GM21619 (cell line): ENCODE results near the gene TMEM130.
"Not testable (repeated sequence)": the region's sequence is repeated elsewhere in the genome, so short reads cannot be mapped to it uniquely, and the experiment has no call there.

ENCODE experiments used
- ATAC-seq: cut with Tn5 transposase; IDR thresholded peaks from one replicate; pipeline ENCODE4 v1.9.1; 2021; ENCODE audit not compliant: unreplicated experiment

TMEM130 gene

GRCh38 chr7:98877692-98878364, 8.0 kb upstream of the TMEM130 start:
- no peak for ATAC-seq

GRCh38 chr7:98877146-98877545, 7.3 kb upstream of the TMEM130 start:
- no peak for ATAC-seq

- no peak for ATAC-seq
Measured at GRCh38 chr7:98875501-98875900, 5.7 kb upstream of the TMEM130 start.

- no peak for ATAC-seq
Measured at GRCh38 chr7:98874942-98875341, 5.1 kb upstream of the TMEM130 start.

- ATAC-seq = not testable (repeated sequence)
Measured at GRCh38 chr7:98873610-98874009, 3.8 kb upstream of the TMEM130 start.

GRCh38 chr7:98872328-98872924, 2.6 kb upstream of the TMEM130 start:
- no peak for ATAC-seq

GRCh38 chr7:98870807-98871491, 1.1 kb upstream of the TMEM130 start:
- no peak for ATAC-seq

- ATAC-seq = peak; percentile 85
Measured at GRCh38 chr7:98870121-98870651, 372 bp upstream of the TMEM130 start.

GRCh38 chr7:98869027-98869596, 702 bp downstream of the TMEM130 start:
- no peak for ATAC-seq

- ATAC-seq = no peak
Measured at GRCh38 chr7:98868450-98868849, 1.4 kb downstream of the TMEM130 start.

GRCh38 chr7:98866765-98867164, 3.0 kb downstream of the TMEM130 start:
- no peak for ATAC-seq

GRCh38 chr7:98866351-98866750, 3.5 kb downstream of the TMEM130 start:
- ATAC-seq = no peak

GRCh38 chr7:98864731-98865453, 4.9 kb downstream of the TMEM130 start:
- ATAC-seq = no peak

GRCh38 chr7:98863601-98864000, 6.2 kb downstream of the TMEM130 start:
- no peak for ATAC-seq

- no peak for ATAC-seq
Measured at GRCh38 chr7:98862716-98863420, 6.9 kb downstream of the TMEM130 start.

GRCh38 chr7:98862203-98862602, 7.6 kb downstream of the TMEM130 start:
- no peak for ATAC-seq

- no peak for ATAC-seq
Measured at GRCh38 chr7:98860071-98860470, 9.7 kb downstream of the TMEM130 start.

GRCh38 chr7:98855610-98856422, 14.0 kb downstream of the TMEM130 start:
- ATAC-seq = no peak

- ATAC-seq = no peak
Measured at GRCh38 chr7:98852826-98853225, 17.0 kb downstream of the TMEM130 start.

- ATAC-seq = no peak
Measured at GRCh38 chr7:98848918-98849317, 20.9 kb downstream of the TMEM130 start.
